K562 (cell line): ENCODE measurements around the gene RSPH6A. TPM values are rescaled to one million over a fixed set of nuclear protein-coding genes. Genes with fewer than 3 reads are reported as not detected.

Experiments
- ATF6 ChIP-seq: sonication (generic); formaldehyde crosslinking; IDR thresholded peaks from 2 replicates; pipeline ENCODE4 v1.4.0; 2020; ENCODE audit warnings: mild to moderate bottlenecking, missing genetic modification reagents
- DIDO1 ChIP-seq: fragments of 450-650 bp; IDR thresholded peaks from 2 replicates; pipeline ENCODE4 v1.6.1; 2016; ENCODE audit warnings: low read depth, missing biosample characterization, missing genetic modification characterization
- DMBX1 ChIP-seq: fragments of 250-450 bp; sonication (Bioruptor Pico); IDR thresholded peaks from 2 replicates; pipeline ENCODE4 v1.8.0; 2022; ENCODE audit warnings: inconsistent platforms, mild to moderate bottlenecking, moderate library complexity, borderline replicate concordance
- EGR1 ChIP-seq: fragments of 450-650 bp; conservative IDR thresholded peaks from 2 replicates; pipeline ENCODE4 v1.6.1; 2017; ENCODE audit warnings: mild to moderate bottlenecking
- HMG20A ChIP-seq: fragments of 450-650 bp; formaldehyde crosslinking; conservative IDR thresholded peaks from 2 replicates; pipeline ENCODE4 v1.4.0; 2020; ENCODE audit warnings: mild to moderate bottlenecking, mixed read lengths
- LARP7 ChIP-seq: fragments of 450-650 bp; IDR thresholded peaks from 2 replicates; pipeline ENCODE4 v1.6.1; 2016
- LEF1 ChIP-seq: fragments of 450-650 bp; IDR thresholded peaks from 2 replicates; pipeline ENCODE4 v1.6.1; 2016; ENCODE audit warnings: mild to moderate bottlenecking
- MTA2 ChIP-seq: fragments of 450-650 bp; IDR thresholded peaks from 2 replicates; pipeline ENCODE4 v1.6.1; 2016; ENCODE audit warnings: low read depth
- MYC ChIP-seq, 2 experiments: fragments of 250-450 bp in 1 of 2; sonication (Bioruptor Pico) in 1 of 2; IDR thresholded peaks; 2 replicates each; pipeline versions ENCODE4 v1.5.1 to v1.6.1; 2012 to 2021; ENCODE audit warnings: low read depth in 2 of 2, borderline replicate concordance in 1 of 2, improper control_type of control experiment in 1 of 2, low read length in 1 of 2, mild to moderate bottlenecking in 1 of 2, moderate library complexity in 1 of 2
- NCOA6 ChIP-seq: fragments of 450-650 bp; IDR thresholded peaks from 2 replicates; pipeline ENCODE4 v1.6.1; 2017; ENCODE audit warnings: mild to moderate bottlenecking
- PCBP1 ChIP-seq: fragments of 200-400 bp; formaldehyde crosslinking; IDR thresholded peaks from 2 replicates; pipeline ENCODE4 v1.6.1; 2018; ENCODE audit warnings: mild to moderate bottlenecking, low read depth, low read length; ENCODE audit not compliant: poor library complexity, severe bottlenecking
- PPARD ChIP-seq: fragments of 250-450 bp; sonication (Bioruptor Pico); IDR thresholded peaks from 2 replicates; pipeline ENCODE4 v1.8.0; 2022; ENCODE audit warnings: inconsistent platforms, mild to moderate bottlenecking, moderate library complexity
- RFX1 ChIP-seq: fragments of 450-650 bp; IDR thresholded peaks from 2 replicates; pipeline ENCODE4 v1.6.1; 2016; ENCODE audit warnings: mild to moderate bottlenecking, moderate library complexity
- TAF15 ChIP-seq: fragments of 200-400 bp; formaldehyde crosslinking; IDR thresholded peaks from 2 replicates; pipeline ENCODE4 v1.6.1; 2017; ENCODE audit warnings: mild to moderate bottlenecking, low read depth, low read length, moderate library complexity
- U2AF1 ChIP-seq: fragments of 200-400 bp; formaldehyde crosslinking; optimal IDR thresholded peaks from 2 replicates; pipeline ENCODE3; 2017; ENCODE audit warnings: mild to moderate bottlenecking, low read depth, low read length, moderate library complexity
- USF2 ChIP-seq: sonication (generic); formaldehyde crosslinking; IDR thresholded peaks from 2 replicates; pipeline ENCODE4 v1.5.0; 2020; ENCODE audit warnings: missing genetic modification reagents
- WHSC1 ChIP-seq: IDR thresholded peaks from one replicate; pipeline ENCODE4 v1.6.1; 2012; ENCODE audit warnings: low read length, control low read depth, inconsistent platforms
- ZNF197 ChIP-seq: fragments of 200-800 bp; sonication (Bioruptor generic); IDR thresholded peaks from 2 replicates; pipeline ENCODE4 v1.6.1; 2016; ENCODE audit warnings: low read depth, missing genetic modification characterization, missing compliant biosample characterization
- ZNF445 ChIP-seq: fragments of 250-450 bp; sonication (Bioruptor Pico); IDR thresholded peaks from 2 replicates; pipeline ENCODE4 v1.4.0; 2020; ENCODE audit warnings: low read depth, mild to moderate bottlenecking, moderate library complexity
- polyA plus RNA-seq, 8 experiments: library from polyadenylated mRNA; depleted of rRNA in 4 of 8; stranded (reverse) in 5 of 8; unstranded in 3 of 8; fragments of >200 nt; fragmentation: Nextera tagmentation in 2 of 8; fragmentation: Illumina TruSeq in 1 of 8; extraction: Ambion mirVana in 2 of 8; extraction: Trizol in 1 of 8; gene quantifications; 2 replicates each; pipeline versions ENCODE4 v1.2.1 to v1.2.3, GENCODE V29; 2011 to 2014; ENCODE audit warnings: inconsistent platforms in 1 of 8, missing spikeins in 1 of 8
- total RNA-seq, 7 experiments: library from RNA; depleted of rRNA in 6 of 7; stranded (reverse); fragments of >200 nt in 6 of 7; fragmentation: Illumina TruSeq in 2 of 7; extraction: Trizol in 2 of 7; gene quantifications; 2 replicates each; pipeline versions ENCODE4 v1.2.1 to v1.2.3, GENCODE V29; 2011 to 2021; ENCODE audit warnings: low replicate concordance in 1 of 7
- TF ChIP-seq, protein P1 (sequence below): fragments of 450-650 bp; formaldehyde crosslinking; conservative IDR thresholded peaks from 2 replicates; pipeline ENCODE4 v1.4.0; 2022; ENCODE audit warnings: mild to moderate bottlenecking, missing genetic modification characterization
- TF ChIP-seq, protein P2 (sequence below): fragments of 250-450 bp; sonication (Bioruptor Pico); IDR thresholded peaks from 2 replicates; pipeline ENCODE4 v1.4.0; 2020; ENCODE audit warnings: mild to moderate bottlenecking, moderate library complexity, borderline replicate concordance

RSPH6A gene
- total and polyA plus RNA-seq, 9 of the 15 experiments (the other 6 are each of a cell fraction or from before 2014, with no cell fraction given): 0.03 to 0.15 (median 0.07) TPM; not detected in 5

DNA sequence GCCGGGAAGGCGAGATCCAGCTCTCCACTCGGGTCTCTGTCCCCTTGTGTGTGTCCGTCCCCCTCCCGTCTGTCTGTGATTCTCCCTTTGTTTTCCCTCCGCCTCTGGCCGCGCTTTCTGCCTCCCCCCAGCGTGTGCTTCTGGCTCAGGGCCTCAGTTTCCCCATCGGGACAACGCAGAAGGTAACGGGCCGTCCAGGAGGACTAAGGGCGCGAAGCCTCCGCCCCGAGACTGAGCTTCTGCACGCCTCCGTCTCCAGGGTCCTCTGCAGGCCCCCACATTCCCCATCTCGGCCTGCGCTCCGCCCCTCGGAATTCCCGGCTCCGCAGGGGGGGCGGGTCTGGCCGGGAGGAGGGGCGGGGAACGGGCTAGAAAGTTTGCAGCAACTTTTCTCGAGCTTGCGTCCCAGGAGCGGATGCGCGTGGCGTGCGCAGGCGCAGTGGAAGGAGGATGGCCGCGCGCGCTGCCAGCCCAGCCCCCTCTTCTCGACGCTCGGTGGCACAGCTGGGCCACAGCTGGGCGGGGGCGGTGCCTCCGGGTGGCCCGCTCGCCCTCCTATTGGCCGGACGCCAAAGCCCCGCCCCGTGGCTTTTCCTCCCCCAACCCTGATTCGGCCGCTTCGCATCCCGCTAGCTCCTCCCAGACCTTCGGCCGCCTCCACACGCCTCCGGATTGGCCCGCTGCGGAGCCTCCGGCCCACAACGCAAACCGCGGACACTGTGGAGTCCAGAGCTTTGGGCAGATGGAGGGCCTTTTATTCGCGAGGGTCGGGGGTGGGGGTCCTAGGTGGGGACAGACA is 45.9 kb downstream of the RSPH6A start, which contains the start of gene SIX5 (continued):
- no peak for TF ChIP-seq DMBX1
- TF ChIP-seq U2AF1: peak; percentile 85
- TF ChIP-seq USF2 (CRISPR knock-in tag): no peak
- no peak for TF ChIP-seq WHSC1
- TF ChIP-seq ATF6 (CRISPR knock-in tag): no peak
- peak; percentile 62; the same call in 1 of the 2 replicates for TF ChIP-seq LARP7
- peak; percentile 71 for TF ChIP-seq MYC (IDR thresholded peaks at IDR 0.05; ENCODE audit: low read depth, low read length)
- no peak for TF ChIP-seq MYC (CRISPR knock-in tag; IDR thresholded peaks at IDR 0.05; ENCODE audit: borderline replicate concordance, low read depth)
- TF ChIP-seq ZNF445: no peak
- TF ChIP-seq, protein P1, sequence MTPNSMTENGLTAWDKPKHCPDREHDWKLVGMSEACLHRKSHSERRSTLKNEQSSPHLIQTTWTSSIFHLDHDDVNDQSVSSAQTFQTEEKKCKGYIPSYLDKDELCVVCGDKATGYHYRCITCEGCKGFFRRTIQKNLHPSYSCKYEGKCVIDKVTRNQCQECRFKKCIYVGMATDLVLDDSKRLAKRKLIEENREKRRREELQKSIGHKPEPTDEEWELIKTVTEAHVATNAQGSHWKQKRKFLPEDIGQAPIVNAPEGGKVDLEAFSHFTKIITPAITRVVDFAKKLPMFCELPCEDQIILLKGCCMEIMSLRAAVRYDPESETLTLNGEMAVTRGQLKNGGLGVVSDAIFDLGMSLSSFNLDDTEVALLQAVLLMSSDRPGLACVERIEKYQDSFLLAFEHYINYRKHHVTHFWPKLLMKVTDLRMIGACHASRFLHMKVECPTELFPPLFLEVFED: no peak
- TF ChIP-seq PPARD: no peak
- no peak for TF ChIP-seq HMG20A (CRISPR knock-in tag)
- TF ChIP-seq DIDO1 (tag): no peak
- no peak for TF ChIP-seq TAF15
- no peak for TF ChIP-seq LEF1
- TF ChIP-seq NCOA6: no peak
- no peak for TF ChIP-seq ZNF197 (CRISPR knock-in tag)
- peak; percentile 90 for TF ChIP-seq EGR1
- TF ChIP-seq MTA2: peak; percentile 20; the same call in 1 of the 2 replicates
- TF ChIP-seq PCBP1: peak; percentile 46
- TF ChIP-seq, protein P2, sequence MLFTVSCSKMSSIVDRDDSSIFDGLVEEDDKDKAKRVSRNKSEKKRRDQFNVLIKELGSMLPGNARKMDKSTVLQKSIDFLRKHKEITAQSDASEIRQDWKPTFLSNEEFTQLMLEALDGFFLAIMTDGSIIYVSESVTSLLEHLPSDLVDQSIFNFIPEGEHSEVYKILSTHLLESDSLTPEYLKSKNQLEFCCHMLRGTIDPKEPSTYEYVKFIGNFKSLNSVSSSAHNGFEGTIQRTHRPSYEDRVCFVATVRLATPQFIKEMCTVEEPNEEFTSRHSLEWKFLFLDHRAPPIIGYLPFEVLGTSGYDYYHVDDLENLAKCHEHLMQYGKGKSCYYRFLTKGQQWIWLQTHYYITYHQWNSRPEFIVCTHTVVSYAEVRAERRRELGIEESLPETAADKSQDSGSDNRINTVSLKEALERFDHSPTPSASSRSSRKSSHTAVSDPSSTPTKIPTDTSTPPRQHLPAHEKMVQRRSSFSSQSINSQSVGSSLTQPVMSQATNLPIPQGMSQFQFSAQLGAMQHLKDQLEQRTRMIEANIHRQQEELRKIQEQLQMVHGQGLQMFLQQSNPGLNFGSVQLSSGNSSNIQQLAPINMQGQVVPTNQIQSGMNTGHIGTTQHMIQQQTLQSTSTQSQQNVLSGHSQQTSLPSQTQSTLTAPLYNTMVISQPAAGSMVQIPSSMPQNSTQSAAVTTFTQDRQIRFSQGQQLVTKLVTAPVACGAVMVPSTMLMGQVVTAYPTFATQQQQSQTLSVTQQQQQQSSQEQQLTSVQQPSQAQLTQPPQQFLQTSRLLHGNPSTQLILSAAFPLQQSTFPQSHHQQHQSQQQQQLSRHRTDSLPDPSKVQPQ (CRISPR knock-in tag): no peak
- no peak for TF ChIP-seq RFX1
